Measurements from ENCODE around the gene TRAPPC12.

DNA sequence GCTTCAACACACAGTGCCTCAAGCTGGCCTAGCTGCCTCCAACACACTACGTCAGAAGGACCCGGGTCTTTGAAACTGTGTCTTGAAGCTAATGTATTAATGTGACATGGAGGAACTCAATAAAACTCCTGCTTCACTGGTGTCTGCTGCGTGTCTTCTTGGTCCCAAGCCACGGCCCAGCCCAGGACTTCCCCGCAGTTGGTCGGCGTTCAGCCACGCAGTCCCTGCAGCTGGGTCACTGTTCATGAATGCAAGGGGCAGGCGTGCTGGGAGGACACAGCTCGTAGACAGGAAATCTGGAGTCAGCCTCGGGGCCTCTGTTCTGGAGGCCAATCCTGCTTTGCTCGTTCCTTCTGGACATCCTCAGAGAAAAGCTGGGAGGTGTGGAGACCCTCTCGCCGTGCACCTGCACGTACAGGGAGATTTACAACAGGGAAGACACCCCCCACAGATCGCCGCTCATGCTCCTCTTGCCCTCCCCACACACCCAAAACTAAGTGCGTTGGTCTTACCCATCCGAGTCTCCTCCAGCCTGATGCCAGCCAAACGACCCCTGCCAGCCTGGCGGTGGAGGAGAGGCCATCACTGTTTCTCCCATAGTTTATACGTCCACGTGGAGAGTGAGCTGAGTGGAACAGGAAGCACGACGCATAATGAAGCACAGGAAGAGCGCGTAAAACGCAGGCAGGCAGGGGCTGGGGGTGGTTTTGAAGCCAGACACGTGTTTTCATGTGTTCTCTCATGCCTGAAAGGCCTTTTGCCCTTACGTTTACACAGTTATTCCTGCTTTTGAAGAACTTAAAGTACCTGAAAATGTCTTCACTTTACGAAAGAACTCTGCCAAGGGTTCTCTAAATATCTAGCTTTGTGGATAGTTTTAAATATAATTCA, 100.2 kb downstream of the TRAPPC12 start:
- TF ChIP-seq POLR2A (IDR thresholded peaks at IDR 0.05), result no peak
- TF ChIP-seq, protein P1, sequence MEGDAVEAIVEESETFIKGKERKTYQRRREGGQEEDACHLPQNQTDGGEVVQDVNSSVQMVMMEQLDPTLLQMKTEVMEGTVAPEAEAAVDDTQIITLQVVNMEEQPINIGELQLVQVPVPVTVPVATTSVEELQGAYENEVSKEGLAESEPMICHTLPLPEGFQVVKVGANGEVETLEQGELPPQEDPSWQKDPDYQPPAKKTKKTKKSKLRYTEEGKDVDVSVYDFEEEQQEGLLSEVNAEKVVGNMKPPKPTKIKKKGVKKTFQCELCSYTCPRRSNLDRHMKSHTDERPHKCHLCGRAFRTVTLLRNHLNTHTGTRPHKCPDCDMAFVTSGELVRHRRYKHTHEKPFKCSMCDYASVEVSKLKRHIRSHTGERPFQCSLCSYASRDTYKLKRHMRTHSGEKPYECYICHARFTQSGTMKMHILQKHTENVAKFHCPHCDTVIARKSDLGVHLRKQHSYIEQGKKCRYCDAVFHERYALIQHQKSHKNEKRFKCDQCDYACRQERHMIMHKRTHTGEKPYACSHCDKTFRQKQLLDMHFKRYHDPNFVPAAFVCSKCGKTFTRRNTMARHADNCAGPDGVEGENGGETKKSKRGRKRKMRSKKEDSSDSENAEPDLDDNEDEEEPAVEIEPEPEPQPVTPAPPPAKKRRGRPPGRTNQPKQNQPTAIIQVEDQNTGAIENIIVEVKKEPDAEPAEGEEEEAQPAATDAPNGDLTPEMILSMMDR (IDR thresholded peaks at IDR 0.05), result no peak

Data from thyroid gland (tissue), 4 donors.